ENCODE data around the gene PCDHGC5.

DNA sequence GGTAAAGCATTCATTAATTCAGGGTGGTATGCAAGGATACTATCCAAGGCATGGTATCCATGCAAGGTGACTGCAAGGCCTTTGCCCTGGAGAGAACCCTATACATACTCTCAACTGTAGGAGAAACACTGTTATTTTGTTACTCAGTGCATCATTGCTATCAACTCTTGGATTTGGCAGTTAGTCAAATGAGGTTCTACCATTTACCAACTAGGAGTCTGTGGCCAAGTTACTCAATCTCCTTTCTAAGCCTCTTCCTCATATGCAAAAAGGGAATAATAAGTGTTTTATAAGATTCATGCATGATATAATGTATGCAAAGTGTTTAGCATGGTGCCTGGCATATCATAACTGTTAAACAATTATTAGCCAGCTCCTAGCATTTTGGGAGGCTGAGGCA, 9.1 kb upstream of the PCDHGC5 start:
- TF ChIP-seq, protein P1, sequence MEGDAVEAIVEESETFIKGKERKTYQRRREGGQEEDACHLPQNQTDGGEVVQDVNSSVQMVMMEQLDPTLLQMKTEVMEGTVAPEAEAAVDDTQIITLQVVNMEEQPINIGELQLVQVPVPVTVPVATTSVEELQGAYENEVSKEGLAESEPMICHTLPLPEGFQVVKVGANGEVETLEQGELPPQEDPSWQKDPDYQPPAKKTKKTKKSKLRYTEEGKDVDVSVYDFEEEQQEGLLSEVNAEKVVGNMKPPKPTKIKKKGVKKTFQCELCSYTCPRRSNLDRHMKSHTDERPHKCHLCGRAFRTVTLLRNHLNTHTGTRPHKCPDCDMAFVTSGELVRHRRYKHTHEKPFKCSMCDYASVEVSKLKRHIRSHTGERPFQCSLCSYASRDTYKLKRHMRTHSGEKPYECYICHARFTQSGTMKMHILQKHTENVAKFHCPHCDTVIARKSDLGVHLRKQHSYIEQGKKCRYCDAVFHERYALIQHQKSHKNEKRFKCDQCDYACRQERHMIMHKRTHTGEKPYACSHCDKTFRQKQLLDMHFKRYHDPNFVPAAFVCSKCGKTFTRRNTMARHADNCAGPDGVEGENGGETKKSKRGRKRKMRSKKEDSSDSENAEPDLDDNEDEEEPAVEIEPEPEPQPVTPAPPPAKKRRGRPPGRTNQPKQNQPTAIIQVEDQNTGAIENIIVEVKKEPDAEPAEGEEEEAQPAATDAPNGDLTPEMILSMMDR (conservative IDR thresholded peaks at IDR 0.05 in 1 of 2, IDR thresholded peaks at IDR 0.05 in 1 of 2; ENCODE audit: extremely low read depth in 1 of 2, insufficient read depth in 1 of 2, low read depth in 1 of 2, low read length in 2 of 2) = no peak
- no peak for TF ChIP-seq EZH2 (IDR thresholded peaks at IDR 0.05; ENCODE audit: borderline replicate concordance, low read length)
